PC-3 (cell line): Measurements from ENCODE around the gene PLA2G12A. TPM values are rescaled to one million over a fixed set of nuclear protein-coding genes. Genes with fewer than 3 reads are reported as not detected.

ENCODE experiments used
- ATAC-seq: fragments of 200-7000 bp; cut with Tn5 transposase; 2 replicates; pipeline ENCODE4 v1.9.1; 2020; ENCODE audit warnings: mild to moderate bottlenecking, moderate library complexity
- BruUV-seq: library from RNA; stranded (reverse); fragments of 400-500 nt; replicated peaks from 2 replicates; lab custom pipeline; 2021; lab: Mats Ljungman, UMichigan
- CTCF ChIA-PET: fragments of 300-600 bp; sonication (Branson Sonifier 250); formaldehyde crosslinking; loops from one replicate; lab custom pipeline; 2022; ENCODE audit warnings: antibody characterized with exemption; lab: Charles Lee
- POLR2A ChIA-PET: fragments of 300-600 bp; sonication (Branson Sonifier 250); formaldehyde crosslinking; loops from one replicate; lab custom pipeline; 2022; ENCODE audit warnings: antibody characterized with exemption; ENCODE audit not compliant: unreplicated experiment; lab: Charles Lee
- DNase-seq: peaks from one replicate; pipeline ENCODE4 v3.0.0-alpha.2; 2015
- H2AFZ ChIP-seq: fragments of 300-600 bp; sonication (generic); 2 replicates; pipeline ENCODE4 v1.6.0; 2016; ENCODE audit warnings: antibody characterized with exemption, low read length
- H3F3A ChIP-seq: fragments of 300-600 bp; sonication (generic); one replicate; pipeline ENCODE4 v1.6.0; 2017; ENCODE audit warnings: antibody characterized with exemption, low read length, control low read depth, mild to moderate bottlenecking; ENCODE audit not compliant: unreplicated experiment
- H3K27ac ChIP-seq: fragments of 300-600 bp; sonication (generic); 2 replicates; pipeline ENCODE4 v1.5.1; 2016; ENCODE audit warnings: mild to moderate bottlenecking, low read length
- H3K27me3 ChIP-seq: fragments of 300-600 bp; sonication (generic); 2 replicates; pipeline ENCODE4 v1.6.1; 2016; ENCODE audit warnings: low read length, mixed read lengths
- H3K36me3 ChIP-seq: fragments of 300-600 bp; sonication (generic); 2 replicates; pipeline ENCODE4 v1.6.1; 2016; ENCODE audit warnings: low read depth, mixed run types, low read length, mixed read lengths
- H3K4me1 ChIP-seq: fragments of 300-600 bp; sonication (generic); 2 replicates; pipeline ENCODE4 v1.5.1; 2016; ENCODE audit warnings: low read length; ENCODE audit not compliant: insufficient read depth
- H3K4me2 ChIP-seq: fragments of 300-600 bp; sonication (generic); 2 replicates; pipeline ENCODE4 v1.6.0; 2016; ENCODE audit warnings: low read length
- H3K4me3 ChIP-seq: fragments of 300-600 bp; sonication (generic); 2 replicates; pipeline ENCODE4 v1.5.1; 2016; ENCODE audit warnings: mild to moderate bottlenecking, low read length, mixed read lengths
- H3K79me2 ChIP-seq: fragments of 300-600 bp; sonication (generic); 2 replicates; pipeline ENCODE4 v1.6.1; 2017; ENCODE audit warnings: low read length, mixed read lengths
- H3K9ac ChIP-seq: fragments of 300-600 bp; sonication (generic); 2 replicates; pipeline ENCODE4 v1.6.0; 2016; ENCODE audit warnings: mild to moderate bottlenecking, low read length
- H3K9me2 ChIP-seq: fragments of 300-600 bp; sonication (generic); replicated peaks from 2 replicates; pipeline ENCODE4 v1.6.1; 2016; ENCODE audit warnings: mixed run types, low read length, mixed read lengths
- H3K9me3 ChIP-seq: fragments of 300-600 bp; sonication (generic); 2 replicates; pipeline ENCODE4 v1.6.1; 2016; ENCODE audit warnings: low read length, mixed read lengths
- H4K20me1 ChIP-seq: fragments of 300-600 bp; sonication (generic); 2 replicates; pipeline ENCODE4 v1.6.1; 2016; ENCODE audit warnings: low read length, mixed read lengths
- EZH2 ChIP-seq: fragments of 300-600 bp; sonication (generic); IDR thresholded peaks from one replicate; pipeline ENCODE4 v1.6.1; 2017; ENCODE audit warnings: antibody characterized with exemption, mild to moderate bottlenecking, low read length; ENCODE audit not compliant: unreplicated experiment
- EZH2phosphoT487 ChIP-seq: fragments of 300-600 bp; sonication (generic); IDR thresholded peaks from 2 replicates; pipeline ENCODE4 v1.6.1; 2018; ENCODE audit warnings: mild to moderate bottlenecking, antibody characterized with exemption, low read length, borderline replicate concordance
- intact Hi-C: fragments of 100-400 bp; cut with micrococcal nuclease; formaldehyde crosslinking; loops from 2 replicates; pipeline ENCODE4 v1.9.0; 2023
- total RNA-seq: library from RNA; depleted of rRNA; stranded (reverse); fragments of >200 nt; gene quantifications from 2 replicates; pipeline ENCODE4 v1.2.3, GENCODE V29; 2014
- TF ChIP-seq, protein P1 (sequence below): fragments of 300-600 bp; sonication (generic); conservative IDR thresholded peaks from 2 replicates; pipeline ENCODE4 v1.5.1; 2017; ENCODE audit warnings: antibody characterized with exemption, low read depth, mild to moderate bottlenecking, low read length

Gene PLA2G12A
- total RNA-seq, 1 experiment from 2014 or later = 51.6 TPM

DNA sequence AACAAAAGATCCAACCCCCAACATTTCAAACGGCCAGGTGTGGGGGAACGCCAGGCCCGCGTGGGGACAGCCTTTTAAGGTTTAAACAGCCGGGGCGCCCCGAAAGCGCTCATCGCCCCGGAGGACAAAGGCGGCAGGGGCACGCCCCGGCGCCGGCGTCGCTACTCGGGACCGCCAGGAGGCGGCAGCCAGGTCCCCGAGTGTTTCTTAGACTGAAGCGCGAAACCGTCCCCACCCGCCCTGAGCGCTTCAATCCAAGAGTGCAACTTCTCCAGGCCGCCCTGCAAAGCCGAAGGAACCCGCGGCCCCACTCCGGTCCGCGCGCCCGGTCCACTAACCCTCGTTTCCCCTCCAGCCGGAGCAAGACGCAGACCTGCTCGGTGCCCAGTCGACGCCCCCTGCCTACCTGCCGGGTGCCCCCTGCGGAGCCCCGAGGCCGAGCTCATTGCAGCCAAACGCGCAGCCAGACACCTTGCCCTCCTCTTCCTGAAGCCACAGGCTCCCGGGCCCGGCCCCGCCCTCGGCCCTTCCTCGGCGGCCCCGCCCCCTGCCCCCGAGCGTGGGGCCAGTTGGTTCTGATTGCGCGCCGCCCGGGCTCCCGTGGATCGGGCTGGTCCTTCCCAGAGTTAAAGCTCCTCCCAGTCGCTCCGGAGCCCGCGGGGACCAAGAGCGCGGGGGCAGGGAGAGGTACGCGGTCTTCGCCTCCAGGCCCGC, 26.8 kb downstream of the PLA2G12A start, which contains the start of gene CASP6:
TSS of gene CASP6 (minus strand) at position 496 of the 714 bp plus-strand sequence. CDS start at position 446, 50 bp downstream.
- TF ChIP-seq, protein P1, sequence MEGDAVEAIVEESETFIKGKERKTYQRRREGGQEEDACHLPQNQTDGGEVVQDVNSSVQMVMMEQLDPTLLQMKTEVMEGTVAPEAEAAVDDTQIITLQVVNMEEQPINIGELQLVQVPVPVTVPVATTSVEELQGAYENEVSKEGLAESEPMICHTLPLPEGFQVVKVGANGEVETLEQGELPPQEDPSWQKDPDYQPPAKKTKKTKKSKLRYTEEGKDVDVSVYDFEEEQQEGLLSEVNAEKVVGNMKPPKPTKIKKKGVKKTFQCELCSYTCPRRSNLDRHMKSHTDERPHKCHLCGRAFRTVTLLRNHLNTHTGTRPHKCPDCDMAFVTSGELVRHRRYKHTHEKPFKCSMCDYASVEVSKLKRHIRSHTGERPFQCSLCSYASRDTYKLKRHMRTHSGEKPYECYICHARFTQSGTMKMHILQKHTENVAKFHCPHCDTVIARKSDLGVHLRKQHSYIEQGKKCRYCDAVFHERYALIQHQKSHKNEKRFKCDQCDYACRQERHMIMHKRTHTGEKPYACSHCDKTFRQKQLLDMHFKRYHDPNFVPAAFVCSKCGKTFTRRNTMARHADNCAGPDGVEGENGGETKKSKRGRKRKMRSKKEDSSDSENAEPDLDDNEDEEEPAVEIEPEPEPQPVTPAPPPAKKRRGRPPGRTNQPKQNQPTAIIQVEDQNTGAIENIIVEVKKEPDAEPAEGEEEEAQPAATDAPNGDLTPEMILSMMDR = peak; percentile 59
- TF ChIP-seq EZH2 = no peak
- H3K36me3 ChIP-seq = no peaks in the 10 kb centered on the region; the same call in 1 of the 2 replicates
- no peaks in the 10 kb centered on the region for H3K9me3 ChIP-seq
- no peaks in the 10 kb centered on the region for H3K27me3 ChIP-seq
- peak within 1 kb of the TSS; percentile 99 for H2AFZ ChIP-seq
- peak within 1 kb of the TSS; percentile 25; the same call in 1 of the 2 replicates for H3K27ac ChIP-seq
- H3F3A ChIP-seq = no peaks in the 10 kb centered on the region
- POLR2A ChIA-PET = interaction anchor here (0.6 kb wide), 1 partner anchor 79 kb away, joined by 9 read pairs; no protein-coding TSS in a partner anchor
- ATAC-seq (peak; percentile 83), DNase-seq (peak; percentile 73)
- H3K4me1 ChIP-seq = peaks cover 9% of the 10 kb centered on the region
- TSS peak; percentile 25 for BruUV-seq
- CTCF ChIA-PET = interaction anchor here (0.6 kb wide), 1 partner anchor 322 kb away, joined by 7 read pairs; no protein-coding TSS in a partner anchor
- intact Hi-C loops = loop anchor here (1.0 to 5.0 kb wide), 5 partner anchors 18 to 276 kb away; partner anchors contain the start of gene PLA2G12A
- peak within 1 kb of the TSS; percentile 76 for H3K9ac ChIP-seq
- H3K4me2 ChIP-seq = peak within 1 kb of the TSS; percentile 91
- peaks cover 37% of the 10 kb centered on the region for H3K79me2 ChIP-seq
- H3K9me2 ChIP-seq = no peaks in the 10 kb centered on the region
- H3K4me3 ChIP-seq = peak within 1 kb of the TSS; percentile 96
- no peaks in the 10 kb centered on the region for H4K20me1 ChIP-seq

DNA sequence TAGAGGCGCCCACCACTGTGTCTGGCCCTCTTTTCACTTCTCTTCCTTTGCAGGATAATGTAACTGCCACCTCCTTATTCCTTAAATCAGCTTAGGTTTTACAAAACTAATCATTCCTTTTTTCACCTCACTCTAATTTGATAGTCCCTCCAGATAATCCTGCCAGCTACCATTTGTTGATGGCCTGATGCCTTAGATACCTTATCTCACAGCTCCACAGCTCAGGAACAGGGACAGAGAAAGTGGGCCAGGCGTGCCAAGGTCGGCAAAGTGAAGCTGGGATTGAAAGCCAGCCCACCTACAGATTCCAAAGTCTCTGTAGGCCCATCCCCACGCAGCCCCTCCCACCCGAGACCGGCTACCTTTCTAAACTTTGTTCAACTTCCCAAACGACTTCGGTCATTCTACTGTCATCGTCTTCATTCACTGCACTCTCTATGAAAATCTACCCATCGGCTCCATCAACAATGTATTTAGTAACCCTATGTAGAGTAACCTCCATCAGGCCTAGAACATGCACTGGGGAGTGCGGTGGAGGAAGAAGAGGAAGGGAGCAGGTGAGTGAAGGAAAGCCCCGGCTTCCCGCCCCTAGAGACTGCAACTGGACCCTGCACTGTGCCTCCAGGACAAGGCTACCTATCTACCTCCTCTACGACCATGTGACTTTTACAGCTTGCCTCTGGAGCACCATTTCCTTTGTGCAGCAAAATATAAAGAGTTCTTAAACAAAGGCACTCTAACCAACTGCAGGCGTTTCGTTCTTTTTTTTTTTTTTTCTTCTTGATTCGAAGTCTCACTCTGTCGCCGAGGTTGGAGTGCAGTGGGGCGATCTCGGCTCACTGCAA, 28.1 kb downstream of the PLA2G12A start:
- no TSS peak for BruUV-seq
- no peak overlapping the region for H3K27ac ChIP-seq
- ATAC-seq (no peak), DNase-seq (peak; percentile 21)
- no peaks in the 10 kb centered on the region for H3K36me3 ChIP-seq
- H4K20me1 ChIP-seq = no peaks in the 10 kb centered on the region
- peak overlapping the region; percentile 91 for H3K4me2 ChIP-seq
- no peaks in the 10 kb centered on the region for H3K27me3 ChIP-seq
- no peaks in the 10 kb centered on the region for H3F3A ChIP-seq
- CTCF ChIA-PET = no interaction called here
- H3K4me3 ChIP-seq = peak overlapping the region; percentile 96
- TF ChIP-seq, protein P1 = no peak
- no peak for TF ChIP-seq EZH2phosphoT487
- TF ChIP-seq EZH2 = no peak
- POLR2A ChIA-PET = no interaction called here
- H3K4me1 ChIP-seq = peaks cover 9% of the 10 kb centered on the region
- no peaks in the 10 kb centered on the region for H3K9me2 ChIP-seq
- H3K9me3 ChIP-seq = no peaks in the 10 kb centered on the region
- intact Hi-C loops = loop anchor here (2.0 to 5.0 kb wide), 4 partner anchors 17 to 277 kb away; no protein-coding TSS in a partner anchor
- peak overlapping the region; percentile 76 for H3K9ac ChIP-seq
- peak overlapping the region; percentile 99 for H2AFZ ChIP-seq
- H3K79me2 ChIP-seq = peaks cover 37% of the 10 kb centered on the region
